ENCODE results near the gene ECM1.

DNA sequence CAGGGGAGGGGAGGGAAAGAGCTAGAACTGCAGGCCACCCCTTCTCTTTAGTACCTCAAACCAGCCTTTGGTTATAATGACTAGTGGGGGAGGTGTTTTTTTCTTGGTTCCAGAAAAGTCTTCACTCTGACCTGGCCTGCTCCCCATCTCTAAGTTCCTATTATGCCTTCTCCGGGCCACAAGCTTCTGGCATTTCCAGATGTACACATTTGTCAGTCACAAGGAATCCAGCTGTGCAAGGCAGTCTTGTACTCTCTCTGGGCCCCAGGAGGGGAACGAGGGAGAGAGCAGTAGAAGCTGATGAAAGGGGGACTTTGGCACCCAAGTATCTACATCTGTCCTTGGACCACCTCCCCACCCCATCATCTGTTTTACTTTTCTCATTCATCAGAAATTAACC, 4.9 kb downstream of the ECM1 start:
- TF ChIP-seq CTCF (optimal IDR thresholded peaks at IDR 0.05 in 1 of 3, IDR thresholded peaks at IDR 0.05 in 1 of 3, conservative IDR thresholded peaks at IDR 0.05 in 1 of 3; ENCODE audit: extremely low read depth in 1 of 3, insufficient read depth in 2 of 3, low read length in 3 of 3), result no peak
- TF ChIP-seq EZH2 (IDR thresholded peaks at IDR 0.05; ENCODE audit: low read length), result no peak

All from keratinocyte (primary cell).